ENCODE measurements around the gene FGF18. TPM values are rescaled to one million over a fixed set of nuclear protein-coding genes. Genes with fewer than 3 reads are reported as not detected.

Gene FGF18
- total and polyA plus RNA-seq, 4 donors: 2.3 to 5.2 (median 3.5) TPM

GRCh38 chr5:171449426-171449825, 30.0 kb downstream of the FGF18 start:
- peaks cover 11% of the 10 kb centered on the region for H3K4me1 ChIP-seq (ENCODE audit: control insufficient read depth, insufficient read depth, low read length)
- H3K36me3 ChIP-seq (ENCODE audit: control insufficient read depth, insufficient read depth, low read length): no peaks in the 10 kb centered on the region
- DNase-seq (ENCODE audit: low read depth in 4 of 6, low spot score in 6 of 6): no peak
- H3K27me3 ChIP-seq (ENCODE audit: control insufficient read depth, insufficient read depth, low read length): peaks cover 20% of the 10 kb centered on the region
- no peaks in the 10 kb centered on the region for H3K9me3 ChIP-seq (ENCODE audit: control insufficient read depth, insufficient read depth, low read length)
- H3K4me3 ChIP-seq (ENCODE audit: low read depth, low read length): no peak overlapping the region
- WGBS (ENCODE audit: insufficient coverage): 85% methylated on average over 9 of the region's 10 CpGs
- H3K27ac ChIP-seq (ENCODE audit: low read depth, low read length): no peak overlapping the region

GRCh38 chr5:171450423-171451331, 31.2 kb downstream of the FGF18 start:
- Histone ChIP-seq H3K4me3 (ENCODE audit: low read depth, low read length) (no peak overlapping the region), H3K27ac (ENCODE audit: low read depth, low read length) (no peak overlapping the region), H3K4me1 (ENCODE audit: control insufficient read depth, insufficient read depth, low read length) (peaks cover 10% of the 10 kb centered on the region), H3K36me3 (ENCODE audit: control insufficient read depth, insufficient read depth, low read length) (no peaks in the 10 kb centered on the region), H3K27me3 (ENCODE audit: control insufficient read depth, insufficient read depth, low read length) (peaks cover 18% of the 10 kb centered on the region), H3K9me3 (ENCODE audit: control insufficient read depth, insufficient read depth, low read length) (no peaks in the 10 kb centered on the region)
- WGBS (ENCODE audit: insufficient coverage): 12% methylated on average over 79 of the region's 88 CpGs
- DNase-seq (ENCODE audit: low read depth in 4 of 6, low spot score in 6 of 6): peak in 2 of 6 donors; percentile 11 to 49

- no peak overlapping the region for H3K27ac ChIP-seq (ENCODE audit: low read depth, low read length)
- H3K4me1 ChIP-seq (ENCODE audit: control insufficient read depth, insufficient read depth, low read length): peaks cover 4% of the 10 kb centered on the region
- H3K27me3 ChIP-seq (ENCODE audit: control insufficient read depth, insufficient read depth, low read length): peaks cover 18% of the 10 kb centered on the region
- 89% methylated on average over 17 of the region's 17 CpGs for WGBS (ENCODE audit: insufficient coverage)
- no peak for DNase-seq (ENCODE audit: low read depth in 4 of 6, low spot score in 6 of 6)
- H3K36me3 ChIP-seq (ENCODE audit: control insufficient read depth, insufficient read depth, low read length): no peaks in the 10 kb centered on the region
- H3K9me3 ChIP-seq (ENCODE audit: control insufficient read depth, insufficient read depth, low read length): no peaks in the 10 kb centered on the region
- H3K4me3 ChIP-seq (ENCODE audit: low read depth, low read length): no peak overlapping the region
These were observed 32.0 kb downstream of the FGF18 start for GRCh38 chr5:171451421-171451820.

- no peaks in the 10 kb centered on the region for H3K36me3 ChIP-seq (ENCODE audit: control insufficient read depth, insufficient read depth, low read length)
- H3K4me1 ChIP-seq (ENCODE audit: control insufficient read depth, insufficient read depth, low read length): peaks cover 4% of the 10 kb centered on the region
- no peak for DNase-seq (ENCODE audit: low read depth in 4 of 6, low spot score in 6 of 6)
- WGBS (ENCODE audit: insufficient coverage): 78% methylated on average over 8 of the region's 11 CpGs
- H3K4me3 ChIP-seq (ENCODE audit: low read depth, low read length): no peak overlapping the region
- H3K27ac ChIP-seq (ENCODE audit: low read depth, low read length): no peak overlapping the region
- peaks cover 18% of the 10 kb centered on the region for H3K27me3 ChIP-seq (ENCODE audit: control insufficient read depth, insufficient read depth, low read length)
- H3K9me3 ChIP-seq (ENCODE audit: control insufficient read depth, insufficient read depth, low read length): no peaks in the 10 kb centered on the region
These were observed 33.7 kb downstream of the FGF18 start for GRCh38 chr5:171453056-171453725.

GRCh38 chr5:171453988-171454387, 34.5 kb downstream of the FGF18 start:
- H3K4me3 ChIP-seq (ENCODE audit: low read depth, low read length): no peak overlapping the region
- H3K9me3 ChIP-seq (ENCODE audit: control insufficient read depth, insufficient read depth, low read length): no peaks in the 10 kb centered on the region
- peaks cover 4% of the 10 kb centered on the region for H3K4me1 ChIP-seq (ENCODE audit: control insufficient read depth, insufficient read depth, low read length)
- H3K36me3 ChIP-seq (ENCODE audit: control insufficient read depth, insufficient read depth, low read length): no peaks in the 10 kb centered on the region
- 90% methylated on average over 2 of the region's 2 CpGs for WGBS (ENCODE audit: insufficient coverage)
- no peak for DNase-seq (ENCODE audit: low read depth in 4 of 6, low spot score in 6 of 6)
- peaks cover 12% of the 10 kb centered on the region for H3K27me3 ChIP-seq (ENCODE audit: control insufficient read depth, insufficient read depth, low read length)
- no peak overlapping the region for H3K27ac ChIP-seq (ENCODE audit: low read depth, low read length)

GRCh38 chr5:171454549-171454948, 35.1 kb downstream of the FGF18 start:
- Histone ChIP-seq H3K9me3 (ENCODE audit: control insufficient read depth, insufficient read depth, low read length) (no peaks in the 10 kb centered on the region), H3K27me3 (ENCODE audit: control insufficient read depth, insufficient read depth, low read length) (peaks cover 12% of the 10 kb centered on the region), H3K4me3 (ENCODE audit: low read depth, low read length) (no peak overlapping the region), H3K4me1 (ENCODE audit: control insufficient read depth, insufficient read depth, low read length) (peaks cover 4% of the 10 kb centered on the region), H3K36me3 (ENCODE audit: control insufficient read depth, insufficient read depth, low read length) (no peaks in the 10 kb centered on the region), H3K27ac (ENCODE audit: low read depth, low read length) (no peak overlapping the region)
- 61% methylated on average over 4 of the region's 10 CpGs for WGBS (ENCODE audit: insufficient coverage)
- no peak for DNase-seq (ENCODE audit: low read depth in 4 of 6, low spot score in 6 of 6)

- no CpG with 5 or more reads among the region's 2 CpGs for WGBS (ENCODE audit: insufficient coverage)
- H3K9me3 ChIP-seq (ENCODE audit: control insufficient read depth, insufficient read depth, low read length): no peaks in the 10 kb centered on the region
- no peak overlapping the region for H3K27ac ChIP-seq (ENCODE audit: low read depth, low read length)
- H3K4me1 ChIP-seq (ENCODE audit: control insufficient read depth, insufficient read depth, low read length): peaks cover under 1% of the 10 kb centered on the region
- DNase-seq (ENCODE audit: low read depth in 4 of 6, low spot score in 6 of 6): no peak
- no peak overlapping the region for H3K4me3 ChIP-seq (ENCODE audit: low read depth, low read length)
- peaks cover 5% of the 10 kb centered on the region for H3K27me3 ChIP-seq (ENCODE audit: control insufficient read depth, insufficient read depth, low read length)
- no peaks in the 10 kb centered on the region for H3K36me3 ChIP-seq (ENCODE audit: control insufficient read depth, insufficient read depth, low read length)
These were observed 36.1 kb downstream of the FGF18 start for GRCh38 chr5:171455522-171455921.

GRCh38 chr5:171457208-171457981, 37.9 kb downstream of the FGF18 start:
- Histone ChIP-seq H3K4me3 (ENCODE audit: low read depth, low read length) (no peak overlapping the region), H3K4me1 (ENCODE audit: control insufficient read depth, insufficient read depth, low read length) (no peaks in the 10 kb centered on the region), H3K36me3 (ENCODE audit: control insufficient read depth, insufficient read depth, low read length) (no peaks in the 10 kb centered on the region), H3K27ac (ENCODE audit: low read depth, low read length) (no peak overlapping the region), H3K9me3 (ENCODE audit: control insufficient read depth, insufficient read depth, low read length) (no peaks in the 10 kb centered on the region), H3K27me3 (ENCODE audit: control insufficient read depth, insufficient read depth, low read length) (no peaks in the 10 kb centered on the region)
- DNase-seq (ENCODE audit: low read depth in 4 of 6, low spot score in 6 of 6): no peak
- 93% methylated on average over 17 of the region's 25 CpGs for WGBS (ENCODE audit: insufficient coverage)

GRCh38 chr5:171459839-171460238, 40.4 kb downstream of the FGF18 start:
- WGBS (ENCODE audit: insufficient coverage): 82% methylated on average over 6 of the region's 6 CpGs
- no peak overlapping the region for H3K4me3 ChIP-seq (ENCODE audit: low read depth, low read length)
- H3K36me3 ChIP-seq (ENCODE audit: control insufficient read depth, insufficient read depth, low read length): no peaks in the 10 kb centered on the region
- H3K27ac ChIP-seq (ENCODE audit: low read depth, low read length): no peak overlapping the region
- no peak for DNase-seq (ENCODE audit: low read depth in 4 of 6, low spot score in 6 of 6)
- H3K4me1 ChIP-seq (ENCODE audit: control insufficient read depth, insufficient read depth, low read length): no peaks in the 10 kb centered on the region
- no peaks in the 10 kb centered on the region for H3K9me3 ChIP-seq (ENCODE audit: control insufficient read depth, insufficient read depth, low read length)
- H3K27me3 ChIP-seq (ENCODE audit: control insufficient read depth, insufficient read depth, low read length): no peaks in the 10 kb centered on the region

All from spinal cord (tissue), 10 donors.